ENCODE results near the gene TMEM185A.
"Not testable (repeated sequence)": the region's sequence is repeated elsewhere in the genome, so short reads cannot be mapped to it uniquely, and the experiment has no call there.

The TMEM185A gene

DNA sequence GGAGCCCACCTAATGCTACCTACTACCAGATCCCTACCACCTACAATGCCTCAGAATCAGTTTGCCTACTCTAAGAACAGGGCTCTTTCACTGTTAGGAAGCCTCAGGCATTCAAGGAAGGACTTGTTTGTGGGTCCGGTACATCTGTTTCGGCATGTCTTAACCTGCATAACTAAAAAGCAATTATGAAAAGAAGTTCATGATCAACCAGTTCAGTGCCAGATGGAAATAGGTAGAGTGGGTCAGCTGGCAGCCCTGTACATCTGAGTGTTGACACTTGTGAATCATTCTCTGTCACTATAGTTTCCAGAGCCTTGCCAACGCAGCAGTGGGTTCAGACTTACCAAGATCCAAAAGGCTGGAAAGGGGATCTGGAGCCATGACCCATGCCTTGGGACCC, 3.3 kb downstream of the TMEM185A start:
- Histone ChIP-seq H3K4me2 (ENCODE audit: low read length) (no peak overlapping the region), H3F3A (ENCODE audit: control insufficient read depth, insufficient read depth) (no peaks in the 10 kb centered on the region), H4K20me1 (ENCODE audit: control insufficient read depth, insufficient read depth, low read depth, low read length) (no peaks in the 10 kb centered on the region), H3K9me2 (replicated peaks; ENCODE audit: control insufficient read depth, low read length) (no peaks in the 10 kb centered on the region), H3K9me3 (ENCODE audit: control insufficient read depth, insufficient read depth, low read length) (no peaks in the 10 kb centered on the region), H3K4me3 (ENCODE audit: low read length) (no peak overlapping the region), H3K27ac (ENCODE audit: low read depth, low read length) (no peak overlapping the region), H3K27me3 (ENCODE audit: control insufficient read depth, low read length) (no peaks in the 10 kb centered on the region), H3K4me1 (ENCODE audit: control insufficient read depth, low read length) (peaks cover 14% of the 10 kb centered on the region), H3K36me3 (ENCODE audit: control insufficient read depth, low read length) (no peaks in the 10 kb centered on the region), H3K79me2 (ENCODE audit: control insufficient read depth, low read length) (peaks cover 44% of the 10 kb centered on the region)
- TF ChIP-seq, protein P1, sequence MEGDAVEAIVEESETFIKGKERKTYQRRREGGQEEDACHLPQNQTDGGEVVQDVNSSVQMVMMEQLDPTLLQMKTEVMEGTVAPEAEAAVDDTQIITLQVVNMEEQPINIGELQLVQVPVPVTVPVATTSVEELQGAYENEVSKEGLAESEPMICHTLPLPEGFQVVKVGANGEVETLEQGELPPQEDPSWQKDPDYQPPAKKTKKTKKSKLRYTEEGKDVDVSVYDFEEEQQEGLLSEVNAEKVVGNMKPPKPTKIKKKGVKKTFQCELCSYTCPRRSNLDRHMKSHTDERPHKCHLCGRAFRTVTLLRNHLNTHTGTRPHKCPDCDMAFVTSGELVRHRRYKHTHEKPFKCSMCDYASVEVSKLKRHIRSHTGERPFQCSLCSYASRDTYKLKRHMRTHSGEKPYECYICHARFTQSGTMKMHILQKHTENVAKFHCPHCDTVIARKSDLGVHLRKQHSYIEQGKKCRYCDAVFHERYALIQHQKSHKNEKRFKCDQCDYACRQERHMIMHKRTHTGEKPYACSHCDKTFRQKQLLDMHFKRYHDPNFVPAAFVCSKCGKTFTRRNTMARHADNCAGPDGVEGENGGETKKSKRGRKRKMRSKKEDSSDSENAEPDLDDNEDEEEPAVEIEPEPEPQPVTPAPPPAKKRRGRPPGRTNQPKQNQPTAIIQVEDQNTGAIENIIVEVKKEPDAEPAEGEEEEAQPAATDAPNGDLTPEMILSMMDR (IDR thresholded peaks at IDR 0.05; ENCODE audit: low read depth, low read length, poor library complexity, severe bottlenecking): no peak
- no peak for TF ChIP-seq EZH2phosphoT487 (IDR thresholded peaks at IDR 0.05; ENCODE audit: borderline replicate concordance, low read length)

DNA sequence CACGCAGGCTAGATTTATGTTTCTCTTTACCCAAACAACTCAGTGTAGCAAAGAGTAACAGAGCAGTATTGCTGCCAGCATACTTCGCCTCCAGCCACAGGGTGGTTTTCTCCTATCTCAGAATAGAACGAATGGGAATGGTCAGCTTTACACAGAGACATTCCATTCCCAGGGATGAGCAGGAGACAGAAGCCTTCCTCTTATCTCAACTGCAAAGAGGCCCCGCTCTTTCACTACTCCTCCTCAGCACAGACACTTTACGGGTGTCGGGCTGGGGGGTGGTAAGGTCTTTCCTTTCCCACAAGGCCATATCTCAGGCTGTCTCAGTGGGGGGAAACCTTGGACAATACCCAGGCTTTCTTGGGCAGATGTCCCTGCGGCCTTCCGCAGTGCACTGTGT, 4.8 kb downstream of the TMEM185A start:
- H3F3A ChIP-seq (ENCODE audit: control insufficient read depth, insufficient read depth); H3K4me2 ChIP-seq (ENCODE audit: low read length); H3K27ac ChIP-seq (ENCODE audit: low read depth, low read length); H3K9me3 ChIP-seq (ENCODE audit: control insufficient read depth, insufficient read depth, low read length); H3K9me2 ChIP-seq (replicated peaks; ENCODE audit: control insufficient read depth, low read length); H4K20me1 ChIP-seq (ENCODE audit: control insufficient read depth, insufficient read depth, low read depth, low read length); H3K36me3 ChIP-seq (ENCODE audit: control insufficient read depth, low read length); H3K27me3 ChIP-seq (ENCODE audit: control insufficient read depth, low read length); H3K4me3 ChIP-seq (ENCODE audit: low read length); H3K4me1 ChIP-seq (ENCODE audit: control insufficient read depth, low read length): not testable (repeated sequence)
- H3K79me2 ChIP-seq (ENCODE audit: control insufficient read depth, low read length): peaks cover 48% of the 10 kb centered on the region

DNA sequence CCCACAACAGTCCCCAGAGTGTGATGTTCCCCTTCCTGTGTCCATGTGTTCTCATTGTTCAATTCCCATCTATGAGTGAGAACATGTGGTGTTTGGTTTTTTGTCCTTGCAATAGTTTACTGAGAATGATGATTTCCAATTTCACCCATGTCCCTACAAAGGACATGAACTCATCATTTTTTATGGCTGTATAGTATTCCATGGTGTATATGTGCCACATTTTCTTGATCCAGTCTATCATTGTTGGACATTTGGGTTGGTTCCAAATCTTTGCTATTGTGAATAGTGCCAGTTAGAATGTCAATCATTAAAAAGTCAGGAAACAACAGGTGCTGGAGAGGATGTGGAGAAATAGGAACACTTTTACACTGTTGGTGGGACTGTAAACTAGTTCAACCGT, 11.9 kb downstream of the TMEM185A start:
- not testable (repeated sequence) for H3K4me1 ChIP-seq (ENCODE audit: control insufficient read depth, low read length); H3K9me2 ChIP-seq (replicated peaks; ENCODE audit: control insufficient read depth, low read length); H3F3A ChIP-seq (ENCODE audit: control insufficient read depth, insufficient read depth); H3K4me3 ChIP-seq (ENCODE audit: low read length); H3K9me3 ChIP-seq (ENCODE audit: control insufficient read depth, insufficient read depth, low read length); H4K20me1 ChIP-seq (ENCODE audit: control insufficient read depth, insufficient read depth, low read depth, low read length); H3K4me2 ChIP-seq (ENCODE audit: low read length); H3K36me3 ChIP-seq (ENCODE audit: control insufficient read depth, low read length); H3K27me3 ChIP-seq (ENCODE audit: control insufficient read depth, low read length); H3K27ac ChIP-seq (ENCODE audit: low read depth, low read length)
- peaks cover 25% of the 10 kb centered on the region for H3K79me2 ChIP-seq (ENCODE audit: control insufficient read depth, low read length)

DNA sequence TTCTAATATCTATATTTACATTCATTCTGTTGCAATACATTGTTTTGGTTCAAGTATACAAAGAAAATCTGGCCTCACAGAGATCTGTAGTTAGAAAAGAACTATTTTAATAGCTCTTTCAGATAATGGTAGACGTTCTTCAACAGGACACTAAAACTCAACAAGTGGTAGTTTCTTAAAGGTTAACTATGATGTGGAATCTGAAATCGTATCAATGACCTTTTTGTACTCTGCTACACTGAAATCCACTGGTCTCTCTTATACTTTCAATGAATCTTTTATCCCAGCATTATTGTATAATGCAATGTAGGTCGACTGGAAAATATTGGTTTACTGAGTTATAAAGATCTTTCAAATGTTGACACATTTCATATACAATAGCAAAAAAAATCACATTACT, 12.7 kb downstream of the TMEM185A start:
- no peaks in the 10 kb centered on the region for H3K27me3 ChIP-seq (ENCODE audit: control insufficient read depth, low read length)
- peaks cover 22% of the 10 kb centered on the region for H3K79me2 ChIP-seq (ENCODE audit: control insufficient read depth, low read length)
- H3F3A ChIP-seq (ENCODE audit: control insufficient read depth, insufficient read depth): no peaks in the 10 kb centered on the region

More for the DNA sequence above, 12.7 kb downstream of the TMEM185A start:
- Histone ChIP-seq H3K9me3 (ENCODE audit: control insufficient read depth, insufficient read depth, low read length) (no peaks in the 10 kb centered on the region), H3K4me1 (ENCODE audit: control insufficient read depth, low read length) (no peaks in the 10 kb centered on the region), H3K4me2 (ENCODE audit: low read length) (no peak overlapping the region), H3K9me2 (replicated peaks; ENCODE audit: control insufficient read depth, low read length) (no peaks in the 10 kb centered on the region), H3K27ac (ENCODE audit: low read depth, low read length) (no peak overlapping the region), H3K36me3 (ENCODE audit: control insufficient read depth, low read length) (no peaks in the 10 kb centered on the region), H3K4me3 (ENCODE audit: low read length) (no peak overlapping the region), H4K20me1 (ENCODE audit: control insufficient read depth, insufficient read depth, low read depth, low read length) (no peaks in the 10 kb centered on the region)
- TF ChIP-seq EZH2phosphoT487 (IDR thresholded peaks at IDR 0.05; ENCODE audit: borderline replicate concordance, low read length): no peak
- TF ChIP-seq, protein P1 (IDR thresholded peaks at IDR 0.05; ENCODE audit: low read depth, low read length, poor library complexity, severe bottlenecking): no peak

Data from DOHH2 (cell line).